Middle frontal gyrus (tissue), 1 donor: ENCODE data around the gene ADAMTSL4.
"Not testable (repeated sequence)": the region's sequence is repeated elsewhere in the genome, so short reads cannot be mapped to it uniquely, and the experiment has no call there.

Source experiments
- DNase-seq: peaks from one replicate; pipeline ENCODE4 v3.0.0-alpha.2; 2015; ENCODE audit warnings: low spot score; ENCODE audit errors: extremely low spot score

The ADAMTSL4 gene

DNA sequence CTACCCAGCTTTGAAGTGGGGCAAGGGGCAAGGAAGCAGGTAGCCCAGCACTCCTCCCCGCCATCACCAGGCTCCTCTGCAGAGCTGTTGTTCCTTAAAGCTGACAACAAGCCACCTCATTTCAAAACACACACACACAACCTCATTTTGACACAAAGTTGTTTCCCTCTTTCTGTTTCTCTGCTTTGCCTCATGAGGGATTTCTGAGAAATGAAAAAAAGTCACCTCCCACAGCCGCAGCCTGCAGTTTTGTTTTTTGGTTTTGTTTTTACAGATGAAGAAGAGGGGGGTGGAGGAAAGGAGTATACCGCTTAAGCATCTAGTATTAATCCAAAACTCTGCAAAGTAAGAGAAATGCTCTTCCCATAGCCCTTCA, 18.1 kb downstream of the ADAMTSL4 start:
- DNase-seq: no peak

DNA sequence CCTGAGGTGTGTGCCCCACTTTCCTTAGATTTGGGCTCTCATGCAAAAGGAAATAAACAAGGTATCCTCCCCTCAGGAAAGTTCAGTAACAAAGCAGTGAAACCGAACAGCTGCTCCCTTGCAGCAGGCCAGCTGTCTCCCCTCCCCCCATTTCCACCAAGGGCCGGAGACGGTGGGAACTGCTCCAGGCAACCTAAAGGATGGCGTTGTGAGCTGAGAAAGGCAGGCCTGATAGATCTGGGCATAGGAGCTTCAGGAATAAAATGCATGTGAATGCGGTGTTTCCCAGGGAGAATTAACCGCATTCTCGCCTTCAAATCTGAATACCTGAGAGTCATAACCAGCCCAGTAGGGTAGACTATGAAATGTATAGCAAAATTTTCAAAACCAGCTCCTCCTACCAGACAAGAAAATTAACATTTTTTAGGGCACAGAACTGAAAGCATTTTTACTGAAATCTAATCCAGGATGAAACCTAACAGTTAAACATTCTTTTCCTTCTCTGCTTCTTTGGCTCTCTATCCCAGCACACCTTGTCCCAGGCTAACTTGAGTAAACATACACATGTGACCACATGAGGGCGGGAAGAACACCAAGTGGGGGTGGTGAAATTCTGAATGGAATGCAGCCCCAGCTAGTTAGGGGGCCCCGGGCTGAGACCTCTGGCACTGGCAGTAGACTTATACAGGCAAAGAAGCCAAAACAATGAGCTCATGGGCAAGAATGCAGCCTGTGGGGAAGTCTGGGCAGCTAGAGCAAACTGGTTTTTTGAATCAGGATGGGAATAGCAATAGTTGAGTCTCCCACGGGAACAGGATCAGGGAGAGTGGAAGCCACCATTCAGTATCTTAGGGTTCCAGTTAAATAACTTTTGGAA, 18.7 kb downstream of the ADAMTSL4 start:
- DNase-seq: no peak

DNA sequence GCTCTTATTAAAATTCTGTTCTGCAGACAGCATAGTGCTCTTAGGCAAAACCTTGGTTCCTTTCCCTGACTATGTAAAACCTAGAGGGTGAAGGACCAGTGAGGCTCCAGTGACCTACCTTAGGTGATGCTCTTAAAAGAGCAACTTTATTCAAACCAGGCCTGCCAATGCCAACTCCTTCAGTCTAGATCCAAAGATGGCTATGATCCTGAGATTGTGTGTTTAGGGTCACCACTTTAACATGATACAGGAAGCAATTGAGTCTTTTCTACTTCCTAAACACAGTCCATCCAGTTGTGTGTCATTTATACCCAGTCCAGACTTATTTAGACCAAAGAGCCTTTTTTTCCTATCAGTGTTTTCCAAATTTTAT, 19.4 kb downstream of the ADAMTSL4 start:
- DNase-seq: no peak

DNA sequence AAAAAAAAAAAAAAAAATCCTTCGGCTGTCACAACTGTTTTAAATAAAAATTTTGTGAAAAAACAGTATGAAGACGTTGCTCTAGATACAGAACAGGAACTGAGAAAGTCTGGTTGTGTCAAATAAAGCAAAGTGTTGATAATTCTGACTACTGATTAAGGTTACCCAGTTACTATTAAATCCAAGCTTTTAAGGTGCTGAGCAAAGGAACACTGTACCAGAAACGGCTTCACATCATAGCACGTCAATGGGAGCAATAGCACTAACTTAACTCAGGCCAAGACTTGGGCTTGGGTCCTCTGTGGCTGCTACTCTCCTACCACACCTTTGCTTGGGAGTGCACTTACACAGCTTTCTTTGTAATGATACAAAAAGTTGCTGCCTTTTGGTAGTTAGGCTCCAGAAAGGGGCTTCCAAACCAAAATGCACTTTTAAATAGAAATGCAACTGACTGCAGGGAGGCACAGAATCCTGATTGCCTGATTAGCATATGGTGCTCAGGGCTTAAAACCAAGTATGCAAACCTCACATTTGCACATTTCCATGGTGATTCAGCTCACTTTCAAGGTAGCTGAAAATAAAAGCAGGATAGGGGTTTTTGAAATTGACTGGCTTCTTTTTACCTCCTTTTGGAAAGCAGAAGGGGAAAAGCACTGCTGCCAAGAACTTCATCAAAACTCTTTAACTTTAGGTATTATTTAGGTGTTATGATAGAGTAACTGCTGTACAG, 23.9 kb downstream of the ADAMTSL4 start:
- DNase-seq: no peak

DNA sequence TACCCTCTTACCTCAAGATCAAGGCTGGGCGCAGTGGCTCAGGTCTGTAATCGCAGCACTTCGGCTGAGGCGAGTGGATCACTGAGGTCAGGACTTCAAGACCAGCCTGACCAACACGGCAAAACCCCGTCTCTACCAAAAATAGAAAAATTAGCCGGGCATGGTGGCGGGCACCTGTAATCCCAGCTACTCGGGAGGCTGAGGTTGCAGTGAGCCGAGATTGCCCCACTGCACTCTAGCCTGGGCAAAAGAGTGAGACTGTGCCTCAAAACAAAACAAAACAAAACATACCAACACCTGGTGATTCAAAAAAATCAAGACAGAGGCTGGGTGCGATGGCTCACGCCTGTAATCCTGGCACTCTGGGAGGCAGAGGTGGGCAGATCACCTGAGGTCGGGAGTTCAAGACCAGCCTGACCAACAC, 24.5 kb downstream of the ADAMTSL4 start:
- not testable (repeated sequence) for DNase-seq

DNA sequence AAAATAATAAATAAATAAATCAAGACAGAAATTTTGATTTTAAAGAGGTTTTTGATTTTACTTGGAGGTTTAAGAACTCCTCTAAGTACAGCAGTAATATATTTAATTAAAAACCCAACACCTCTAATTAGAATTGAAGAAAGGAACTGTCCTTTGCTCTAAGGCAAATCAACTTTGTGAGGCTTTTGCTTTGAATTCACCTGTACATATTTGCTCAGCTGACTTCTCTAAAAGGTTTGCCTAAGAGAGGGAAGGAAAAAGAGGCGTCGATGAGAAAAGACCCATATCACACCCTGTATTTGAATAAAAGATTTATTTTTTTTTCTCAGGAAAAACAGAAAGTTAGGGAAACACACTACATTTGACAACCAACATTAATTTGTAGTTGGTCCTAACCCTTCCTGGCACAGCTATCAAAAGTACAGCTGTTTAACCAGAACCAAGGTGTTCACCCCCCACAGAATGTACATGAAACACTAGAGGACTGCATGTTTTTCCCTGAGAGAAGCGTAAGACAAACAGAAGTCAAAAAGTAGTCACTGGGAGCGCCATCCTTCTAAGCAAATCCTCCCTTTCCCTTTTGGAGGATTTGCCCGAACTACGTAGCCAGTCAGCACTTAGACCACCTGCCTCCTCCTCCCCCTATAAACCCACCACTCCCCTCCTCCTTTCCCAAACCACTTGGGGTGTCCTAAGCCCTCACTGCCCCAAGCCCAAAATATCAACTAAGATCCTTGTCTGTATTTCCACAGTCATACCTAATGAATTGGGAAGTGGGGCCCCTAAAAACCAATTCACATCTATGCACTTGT, 25.3 kb downstream of the ADAMTSL4 start:
- DNase-seq: no peak

DNA sequence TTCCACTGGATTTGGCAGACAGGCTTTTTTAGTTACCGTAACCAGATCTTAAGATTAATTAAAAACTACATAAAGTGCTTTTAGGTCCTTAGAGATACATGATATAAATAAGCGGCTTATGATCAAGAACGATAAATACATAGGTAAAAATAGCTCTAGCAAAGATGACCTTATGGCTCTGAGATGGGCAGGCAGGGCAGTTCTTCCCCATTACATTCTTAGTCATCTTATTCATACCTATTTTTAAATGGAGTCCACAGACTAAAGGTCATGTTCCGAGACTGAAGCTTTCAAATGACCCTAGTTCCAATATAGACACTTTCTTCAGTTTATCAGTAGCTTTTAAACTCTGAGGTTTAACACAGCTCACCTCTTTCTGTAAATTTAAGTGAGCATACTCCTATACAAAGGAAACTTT, 25.9 kb downstream of the ADAMTSL4 start:
- DNase-seq: no peak

DNA sequence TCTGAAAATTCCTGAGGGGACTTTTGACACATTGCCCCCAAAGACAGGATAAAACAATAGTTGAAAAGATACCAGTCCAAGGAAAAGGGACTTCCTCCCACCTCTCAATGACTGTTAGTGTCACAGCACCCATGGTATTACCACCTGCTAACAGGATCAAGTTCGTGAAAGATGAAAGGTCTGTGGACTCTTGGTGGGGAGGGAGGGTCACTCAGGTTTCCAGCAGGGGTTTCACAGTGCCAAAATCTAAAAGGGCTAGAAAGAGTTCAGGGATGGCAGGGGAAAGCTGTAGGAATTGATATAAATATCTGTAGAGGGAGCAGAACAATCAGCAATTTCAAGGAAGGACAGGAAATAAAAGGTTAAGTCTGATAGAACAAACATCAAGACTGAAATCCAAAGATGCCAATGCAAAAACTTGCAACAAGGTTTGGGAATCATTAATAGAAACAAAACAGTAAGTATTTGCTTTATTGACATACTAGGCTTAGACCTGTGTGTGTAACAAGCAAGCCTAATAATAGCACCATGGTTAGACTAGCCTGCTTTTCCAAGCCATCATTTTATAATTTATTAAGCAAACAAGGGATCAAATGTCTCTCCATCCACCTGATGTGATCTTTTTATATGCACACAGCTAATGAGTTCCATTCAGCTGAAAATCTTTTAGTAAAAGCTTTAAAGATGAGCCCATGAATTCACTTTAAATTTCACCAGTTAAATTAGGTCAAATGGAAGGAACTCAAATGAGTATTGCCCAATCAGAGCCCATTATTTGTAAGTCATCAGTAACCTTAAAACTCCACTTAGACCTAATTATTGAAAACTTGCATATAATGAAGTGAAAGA, 26.5 kb downstream of the ADAMTSL4 start:
- DNase-seq: no peak

DNA sequence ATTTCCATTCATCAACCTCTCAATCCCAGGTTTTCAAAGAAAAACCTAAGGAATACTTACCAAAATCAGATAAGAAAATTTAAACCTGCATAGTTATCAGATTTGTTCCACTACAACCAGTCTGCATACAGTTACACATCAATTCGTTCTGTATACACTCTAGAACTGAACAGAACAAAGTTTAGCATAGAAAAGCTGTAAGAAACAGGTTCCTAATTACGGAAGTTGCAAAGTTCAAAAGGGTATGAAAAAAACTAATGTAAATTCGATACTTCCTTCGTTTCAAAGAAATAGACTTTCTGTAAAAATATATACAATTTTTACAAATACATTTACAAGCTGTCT, 27.1 kb downstream of the ADAMTSL4 start:
- no peak for DNase-seq

DNA sequence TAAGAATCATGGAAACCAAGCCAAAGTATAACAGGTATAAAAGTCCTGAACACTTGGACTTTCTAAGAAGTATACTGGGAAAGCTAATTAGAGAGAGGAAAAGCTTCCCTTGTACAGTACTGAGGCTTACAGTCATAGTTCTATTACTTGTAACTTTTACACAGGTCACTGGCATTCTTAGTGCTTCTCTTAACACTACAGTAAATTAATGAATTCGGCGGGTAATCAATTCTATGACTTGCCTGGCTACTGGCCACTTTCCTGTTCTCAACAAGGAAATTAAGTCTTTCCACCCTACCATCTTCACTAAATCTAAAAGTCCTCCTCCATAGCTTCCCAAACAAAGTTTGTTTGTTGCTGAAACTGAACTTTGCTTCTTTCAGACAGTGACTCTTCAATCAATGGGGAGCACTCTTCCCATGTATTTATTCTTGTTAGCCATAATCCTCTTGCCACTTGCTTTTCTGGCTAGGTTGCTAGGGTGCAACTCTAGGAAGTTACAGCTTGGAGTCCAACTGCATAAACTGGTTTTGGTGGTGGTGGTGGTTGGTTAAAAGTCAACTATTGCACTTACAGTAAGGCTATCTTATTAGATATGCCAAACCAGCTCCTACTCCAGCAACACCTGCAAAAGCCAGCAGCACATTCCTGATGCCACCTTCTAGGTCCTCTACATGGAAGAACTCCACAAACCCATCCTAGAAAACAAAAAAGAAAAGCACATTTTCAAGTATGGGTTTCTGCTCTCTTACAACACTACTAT, 27.8 kb downstream of the ADAMTSL4 start:
- no peak for DNase-seq

DNA sequence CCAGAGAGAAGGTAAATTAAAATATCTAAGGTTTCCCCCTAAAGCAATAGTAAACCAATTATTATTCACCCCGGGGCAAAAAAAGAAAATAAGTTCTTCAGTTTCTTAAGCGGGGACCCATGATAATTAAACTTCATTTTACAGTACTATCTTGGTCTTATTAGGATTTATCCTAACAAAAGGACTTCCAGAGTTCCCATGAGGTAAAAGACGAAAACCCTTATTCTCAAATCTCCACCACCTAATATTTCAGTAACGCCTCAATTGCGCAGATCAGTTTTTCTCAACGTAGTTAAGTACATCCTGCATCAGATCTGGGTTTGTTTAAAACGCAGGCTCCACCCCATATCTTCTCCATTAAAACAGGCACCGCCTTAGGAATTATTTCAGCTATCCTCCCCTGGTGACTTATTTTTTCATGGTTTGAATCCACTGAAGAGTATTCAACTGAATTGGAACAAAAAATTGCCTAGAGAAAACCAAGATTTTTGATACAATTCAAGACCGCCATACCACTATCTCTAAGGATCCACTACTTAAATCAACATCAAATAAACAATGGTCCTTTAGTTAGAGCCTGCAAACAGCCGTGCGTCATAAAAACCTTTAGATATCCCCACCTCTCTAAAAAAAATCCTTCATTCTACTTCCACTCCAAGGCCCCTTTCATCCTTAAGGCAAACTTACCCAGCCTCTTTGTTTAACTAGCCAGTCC, 28.5 kb downstream of the ADAMTSL4 start:
- no peak for DNase-seq

DNA sequence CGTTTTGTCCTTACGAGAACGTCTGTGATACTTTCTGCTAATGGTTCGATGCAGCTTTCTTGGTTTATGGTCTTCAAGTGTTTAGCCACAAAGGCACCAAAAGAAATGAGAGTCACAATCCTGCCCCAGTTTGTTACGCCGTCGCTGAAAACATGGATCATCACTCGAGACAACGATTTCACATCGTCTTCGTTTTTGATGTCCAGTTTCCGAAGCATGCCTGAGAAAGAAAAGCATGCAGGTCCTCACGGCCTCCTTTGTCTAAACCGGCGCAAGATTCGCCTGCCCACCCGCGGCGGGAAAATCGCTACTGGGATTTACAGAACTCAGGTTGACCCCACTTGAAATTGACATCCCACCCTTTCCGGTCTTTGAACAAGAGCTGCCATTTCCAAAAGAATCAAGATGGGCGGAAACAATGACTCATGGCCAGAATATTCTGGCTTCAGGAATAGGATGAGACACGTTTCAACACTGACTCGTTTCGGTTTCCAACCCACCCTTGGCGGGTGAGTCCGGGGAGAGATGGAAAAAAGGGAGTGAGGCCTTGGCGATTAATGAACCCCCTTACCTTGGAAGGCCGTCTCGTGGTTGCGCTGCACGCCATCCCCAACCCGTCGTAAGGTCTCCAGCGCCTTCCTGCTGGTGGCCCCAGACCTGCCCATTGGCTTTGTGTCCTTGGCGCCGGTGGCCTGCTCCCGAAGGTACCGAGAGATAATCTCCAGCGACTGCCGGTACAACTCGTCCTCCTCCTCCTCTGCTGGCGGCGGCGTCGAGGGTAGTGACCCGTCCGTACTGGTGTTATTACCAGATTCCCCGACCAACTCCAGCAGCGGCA, 29.3 kb downstream of the ADAMTSL4 start:
- DNase-seq: no peak

DNA sequence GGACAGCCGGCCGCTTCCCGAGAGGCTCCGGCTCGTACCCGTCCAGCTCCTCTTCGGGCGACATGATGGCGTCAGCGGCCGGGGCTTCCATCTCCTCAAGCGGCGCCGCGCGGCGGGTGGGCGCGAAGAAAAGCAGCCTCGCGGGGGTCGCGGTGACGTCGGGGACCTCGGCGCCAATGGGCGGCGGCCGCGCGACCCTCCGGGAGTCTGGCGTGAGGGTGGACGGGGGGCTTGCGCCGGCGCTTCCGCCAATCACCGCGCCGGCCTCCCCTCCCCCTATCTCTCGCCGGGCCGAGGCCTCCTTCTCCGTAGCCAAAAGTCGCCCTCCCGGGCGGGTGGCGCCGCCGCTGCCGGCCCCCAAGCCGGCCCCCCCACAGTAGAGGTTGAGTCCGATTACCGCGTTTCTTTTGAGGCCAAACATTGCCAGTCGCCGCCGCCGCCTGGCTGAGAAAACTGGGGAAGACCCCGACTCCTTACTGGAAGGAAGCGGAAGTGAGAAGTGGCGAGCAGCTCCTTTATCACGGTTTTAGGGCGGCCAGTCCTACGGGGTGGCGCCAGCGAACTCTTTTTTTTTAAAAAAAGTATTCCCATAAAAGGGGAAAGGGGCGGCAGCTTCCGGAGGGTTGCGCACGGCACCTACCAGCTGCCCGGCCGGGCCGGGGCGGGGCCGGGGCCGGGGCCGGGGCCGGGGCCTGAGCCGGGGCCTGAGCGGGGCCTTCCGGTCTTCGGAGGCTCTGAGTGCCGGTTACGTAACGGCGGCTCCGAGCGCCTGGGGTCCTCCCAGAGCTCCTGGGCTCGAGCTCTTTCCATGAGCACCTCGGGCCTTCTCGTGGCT, 30.1 kb downstream of the ADAMTSL4 start, which contains the start of gene MCL1:
Gene MCL1 (minus strand): TSS at position 501 of the 835 bp plus-strand sequence. CDS start 80 bp downstream, at position 421.
- peak; percentile 89 for DNase-seq

DNA sequence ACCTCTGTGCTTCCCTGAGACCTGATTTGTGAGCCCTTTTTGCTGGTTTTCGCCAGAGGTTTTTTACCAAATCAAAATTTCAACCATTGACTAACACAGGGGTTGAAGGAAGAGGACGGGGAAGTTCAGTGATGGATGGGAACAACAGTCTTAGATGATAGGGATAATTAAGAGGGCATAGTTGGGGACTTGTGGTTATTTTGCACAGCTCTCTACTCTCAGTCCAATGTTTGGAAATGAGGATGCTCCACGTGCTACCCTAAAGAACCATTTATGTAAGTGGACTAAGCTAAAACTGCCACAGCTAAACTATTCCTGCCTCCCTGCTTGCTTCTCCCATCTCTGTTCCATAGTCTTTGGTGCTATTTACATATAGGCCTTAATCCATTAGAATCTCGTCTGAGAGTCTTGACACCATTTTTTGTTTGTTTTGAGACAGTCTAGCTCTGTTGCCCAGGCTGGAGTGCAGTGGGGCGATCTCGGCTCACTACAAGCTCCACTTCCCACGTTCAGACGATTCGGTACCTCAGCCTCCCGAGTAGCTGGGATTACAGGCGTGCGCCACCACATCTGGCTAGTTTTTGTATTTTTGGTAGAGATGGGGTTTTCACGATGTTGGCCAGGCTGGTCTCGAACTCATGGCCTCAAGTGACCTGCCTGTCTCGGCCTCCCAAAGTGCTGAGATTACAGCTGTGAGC, 30.9 kb downstream of the ADAMTSL4 start:
- DNase-seq: no peak

DNA sequence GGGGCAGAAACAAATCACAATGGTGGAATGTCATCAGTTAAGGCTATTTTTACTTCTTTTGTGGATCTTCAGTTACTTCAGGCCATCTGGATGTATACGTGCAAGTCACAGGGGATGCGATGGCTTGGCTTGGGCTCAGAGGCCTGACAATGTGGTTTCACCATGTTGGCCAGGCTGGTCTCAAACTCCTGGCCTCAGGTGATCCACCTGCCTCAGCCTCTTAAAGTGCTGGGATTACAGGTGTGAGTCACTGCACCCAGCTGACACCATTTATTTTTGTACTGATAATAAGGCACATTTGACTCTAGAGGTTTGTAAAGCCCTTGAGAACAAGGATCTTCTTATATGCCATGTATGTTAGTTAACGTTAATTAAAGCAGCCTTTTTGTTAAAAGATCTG, 31.8 kb downstream of the ADAMTSL4 start:
- not testable (repeated sequence) for DNase-seq

DNA sequence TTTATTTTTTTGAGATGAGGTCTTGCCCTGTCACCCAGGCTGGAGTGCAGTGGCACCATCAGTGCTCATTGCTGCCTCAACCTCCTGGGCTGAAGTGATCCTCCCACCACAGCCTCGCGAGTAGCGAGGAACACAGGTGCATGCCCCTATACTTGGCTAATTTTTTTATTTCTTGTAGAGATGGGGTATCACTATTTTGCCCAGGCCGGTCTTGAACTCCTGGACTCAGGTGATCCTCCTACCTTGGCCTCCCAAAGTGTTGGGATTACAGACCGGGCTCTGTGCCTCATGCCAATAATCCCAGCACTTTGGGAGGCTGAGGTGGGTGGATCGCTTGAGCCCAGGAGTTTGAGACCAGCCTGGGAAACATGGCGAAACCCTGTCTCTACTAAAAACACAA, 32.2 kb downstream of the ADAMTSL4 start:
- not testable (repeated sequence) for DNase-seq

DNA sequence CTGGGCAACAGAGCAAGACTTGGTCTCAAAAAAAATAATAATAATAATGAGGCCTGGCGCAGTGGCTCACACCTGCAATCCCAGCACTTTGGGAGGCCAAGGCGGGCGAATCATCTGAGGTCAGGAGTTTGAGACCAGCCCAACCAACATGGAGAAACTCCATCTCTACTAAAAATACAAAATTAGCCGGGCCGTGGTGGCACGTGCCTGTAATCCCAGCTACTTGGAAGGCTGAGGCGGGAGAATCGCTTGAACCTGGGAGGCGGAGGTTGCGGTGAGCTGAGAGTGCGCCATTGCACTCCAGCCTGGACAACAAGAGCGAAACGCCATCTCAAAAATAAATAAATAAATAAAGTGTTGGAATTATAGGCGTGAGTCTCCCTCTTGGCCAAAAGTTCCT, 32.8 kb downstream of the ADAMTSL4 start:
- DNase-seq: not testable (repeated sequence)
